GM12878 (cell line): ENCODE data around the gene STYXL1. TPM values are rescaled to one million over a fixed set of nuclear protein-coding genes. Genes with fewer than 3 reads are reported as not detected.

ENCODE experiments used
- CREM ChIP-seq: IDR thresholded peaks from 2 replicates; pipeline ENCODE4 v1.6.1; 2014; ENCODE audit warnings: antibody characterized with exemption, low read depth
- EP300 ChIP-seq, 2 experiments: fragments of 150-350 bp in 1 of 2; IDR thresholded peaks; 2 replicates each; pipeline ENCODE4 v1.6.1; 2011 to 2012; ENCODE audit warnings: low read depth in 2 of 2, low read length in 2 of 2, borderline replicate concordance in 1 of 2, improper control_type of control experiment in 1 of 2, inconsistent platforms in 1 of 2; ENCODE audit not compliant: control insufficient read depth in 1 of 2
- FOS ChIP-seq: IDR thresholded peaks from 3 replicates; pipeline ENCODE4 v1.6.1; 2011; ENCODE audit warnings: borderline replicate concordance; ENCODE audit not compliant: insufficient read length; ENCODE audit errors: extremely low read depth
- HCFC1 ChIP-seq: fragments of 150-350 bp; IDR thresholded peaks from 2 replicates; pipeline ENCODE4 v1.6.1; 2014; ENCODE audit warnings: low read length
- MEF2B ChIP-seq: fragments of 450-650 bp; IDR thresholded peaks from 2 replicates; pipeline ENCODE4 v1.6.1; 2018; ENCODE audit warnings: mild to moderate bottlenecking, moderate library complexity; ENCODE audit not compliant: partially characterized antibody, poor library complexity, severe bottlenecking
- MTA2 ChIP-seq: fragments of 450-650 bp; IDR thresholded peaks from 2 replicates; pipeline ENCODE4 v1.6.1; 2016; ENCODE audit warnings: low read depth, mild to moderate bottlenecking, moderate library complexity
- POLR2AphosphoS2 ChIP-seq: IDR thresholded peaks from 2 replicates; pipeline ENCODE4 v1.6.1; 2011; ENCODE audit warnings: low read depth, mild to moderate bottlenecking, low read length, improper control_type of control experiment, moderate library complexity
- POU2F2 ChIP-seq: IDR thresholded peaks from 3 replicates; pipeline ENCODE4 v1.6.1; 2011; ENCODE audit warnings: low read depth, mild to moderate bottlenecking, low read length, borderline replicate concordance
- RELA ChIP-seq: fragments of 450-650 bp; IDR thresholded peaks from 2 replicates; pipeline ENCODE4 v1.8.0; 2014; ENCODE audit warnings: borderline replicate concordance; ENCODE audit not compliant: partially characterized antibody
- SP1 ChIP-seq: IDR thresholded peaks from one replicate; pipeline ENCODE4 v1.6.1; 2011; ENCODE audit warnings: low read depth, low read length
- STAT1 ChIP-seq: fragments of 450-650 bp; conservative IDR thresholded peaks from 2 replicates; pipeline ENCODE4 v1.6.1; 2014; ENCODE audit warnings: antibody characterized with exemption, mild to moderate bottlenecking
- TBL1XR1 ChIP-seq: IDR thresholded peaks from 2 replicates; pipeline ENCODE4 v1.6.1; 2012; ENCODE audit warnings: low read depth, low read length, improper control_type of control experiment
- YY1 ChIP-seq: IDR thresholded peaks from 2 replicates; pipeline ENCODE4 v1.6.1; 2011; ENCODE audit warnings: low read depth, mild to moderate bottlenecking, low read length
- ZNF24 ChIP-seq: fragments of 450-650 bp; IDR thresholded peaks from 2 replicates; pipeline ENCODE4 v1.6.1; 2017; ENCODE audit warnings: antibody characterized with exemption, mild to moderate bottlenecking
- ZNF274 ChIP-seq: IDR thresholded peaks from one replicate; pipeline ENCODE4 v1.8.0; 2011; ENCODE audit not compliant: insufficient read length, insufficient read depth
- polyA plus RNA-seq, 11 experiments: library from polyadenylated mRNA; depleted of rRNA in 4 of 11; unstranded in 6 of 11; stranded (reverse) in 5 of 11; fragments of >200 nt; fragmentation: Nextera tagmentation in 4 of 11; fragmentation: Illumina TruSeq in 1 of 11; extraction: Ambion mirVana in 4 of 11; extraction: Trizol in 1 of 11; gene quantifications; 1 replicate in 1 of 11; 2 replicates in 10 of 11; pipeline versions ENCODE4 v1.2.1 to v1.2.3, GENCODE V29; 2011 to 2016; ENCODE audit warnings: inconsistent platforms in 2 of 11, missing spikeins in 2 of 11, low read depth in 1 of 11
- total RNA-seq, 4 experiments: library from RNA; depleted of rRNA in 3 of 4; stranded (reverse); fragments of >200 nt in 3 of 4; fragmentation: Illumina TruSeq in 1 of 4; extraction: Trizol in 1 of 4; gene quantifications; 2 replicates each; pipeline versions ENCODE4 v1.2.1 to v1.2.3, GENCODE V29; 2013 to 2021
- TF ChIP-seq, protein P1 (sequence below): fragments of 450-650 bp; IDR thresholded peaks from 2 replicates; pipeline ENCODE4 v1.6.1; 2017; ENCODE audit warnings: mild to moderate bottlenecking, moderate library complexity
- TF ChIP-seq, protein P2 (sequence below): fragments of 450-650 bp; IDR thresholded peaks from 2 replicates; pipeline ENCODE4 v1.6.1; 2016; ENCODE audit warnings: mild to moderate bottlenecking
- TF ChIP-seq, protein P3 (sequence below), 3 experiments: IDR thresholded peaks in 2 of 3; conservative IDR thresholded peaks in 1 of 3; 2 replicates each; pipeline ENCODE4 v1.5.1; 2011; ENCODE audit warnings: low read depth in 3 of 3, low read length in 3 of 3, mild to moderate bottlenecking in 3 of 3, control low read depth in 2 of 3, moderate library complexity in 2 of 3, inconsistent platforms in 1 of 3, mixed read lengths in 1 of 3; ENCODE audit not compliant: control insufficient read depth in 2 of 3, insufficient read depth in 1 of 3; ENCODE audit errors: extremely low read depth in 1 of 3
- TF ChIP-seq, protein P4 (sequence below): fragments of 450-650 bp; formaldehyde crosslinking; IDR thresholded peaks from 2 replicates; pipeline ENCODE4 v1.5.0; 2022; ENCODE audit warnings: mild to moderate bottlenecking, missing genetic modification characterization

Gene STYXL1
- total and polyA plus RNA-seq, 10 of the 15 experiments (the other 5 are each of a cell fraction or from before 2014, with no cell fraction given): 18.4 to 65.9 (median 40.7) TPM

DNA sequence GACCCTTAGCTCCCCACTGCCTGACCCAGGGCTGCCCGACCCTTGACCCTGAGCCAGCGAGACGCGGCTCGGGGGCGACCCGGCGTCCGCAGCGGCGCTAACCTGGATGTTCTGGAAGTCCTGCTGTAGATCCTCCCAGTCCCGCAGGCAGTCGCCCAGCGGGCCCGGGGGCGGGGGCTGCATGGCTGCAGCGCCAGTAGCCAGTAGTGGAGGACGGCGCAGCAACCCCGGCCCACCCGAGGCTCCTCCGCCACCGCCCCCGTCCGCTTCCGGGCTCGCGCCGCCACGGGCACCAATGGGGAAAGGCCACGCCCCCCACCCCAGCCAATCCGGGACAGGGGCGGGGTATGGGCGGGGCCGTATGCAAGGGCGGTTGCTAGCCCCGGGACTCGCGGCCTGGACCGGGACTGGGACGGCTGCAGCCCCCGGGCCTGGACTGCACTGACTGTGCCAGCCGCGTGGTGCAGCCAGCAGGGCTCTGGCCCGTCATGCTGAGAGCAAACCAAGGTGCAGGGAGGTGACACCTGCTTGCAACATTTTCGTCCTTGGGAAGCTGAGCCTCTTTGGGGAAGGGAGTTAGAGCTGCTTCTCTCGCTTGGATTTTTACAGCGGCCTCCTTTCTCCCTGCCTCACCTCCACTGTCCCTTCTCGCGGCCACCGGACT is 53.3 kb downstream of the STYXL1 start, which contains the start of gene TMEM120A (continued):
- TF ChIP-seq, protein P1, sequence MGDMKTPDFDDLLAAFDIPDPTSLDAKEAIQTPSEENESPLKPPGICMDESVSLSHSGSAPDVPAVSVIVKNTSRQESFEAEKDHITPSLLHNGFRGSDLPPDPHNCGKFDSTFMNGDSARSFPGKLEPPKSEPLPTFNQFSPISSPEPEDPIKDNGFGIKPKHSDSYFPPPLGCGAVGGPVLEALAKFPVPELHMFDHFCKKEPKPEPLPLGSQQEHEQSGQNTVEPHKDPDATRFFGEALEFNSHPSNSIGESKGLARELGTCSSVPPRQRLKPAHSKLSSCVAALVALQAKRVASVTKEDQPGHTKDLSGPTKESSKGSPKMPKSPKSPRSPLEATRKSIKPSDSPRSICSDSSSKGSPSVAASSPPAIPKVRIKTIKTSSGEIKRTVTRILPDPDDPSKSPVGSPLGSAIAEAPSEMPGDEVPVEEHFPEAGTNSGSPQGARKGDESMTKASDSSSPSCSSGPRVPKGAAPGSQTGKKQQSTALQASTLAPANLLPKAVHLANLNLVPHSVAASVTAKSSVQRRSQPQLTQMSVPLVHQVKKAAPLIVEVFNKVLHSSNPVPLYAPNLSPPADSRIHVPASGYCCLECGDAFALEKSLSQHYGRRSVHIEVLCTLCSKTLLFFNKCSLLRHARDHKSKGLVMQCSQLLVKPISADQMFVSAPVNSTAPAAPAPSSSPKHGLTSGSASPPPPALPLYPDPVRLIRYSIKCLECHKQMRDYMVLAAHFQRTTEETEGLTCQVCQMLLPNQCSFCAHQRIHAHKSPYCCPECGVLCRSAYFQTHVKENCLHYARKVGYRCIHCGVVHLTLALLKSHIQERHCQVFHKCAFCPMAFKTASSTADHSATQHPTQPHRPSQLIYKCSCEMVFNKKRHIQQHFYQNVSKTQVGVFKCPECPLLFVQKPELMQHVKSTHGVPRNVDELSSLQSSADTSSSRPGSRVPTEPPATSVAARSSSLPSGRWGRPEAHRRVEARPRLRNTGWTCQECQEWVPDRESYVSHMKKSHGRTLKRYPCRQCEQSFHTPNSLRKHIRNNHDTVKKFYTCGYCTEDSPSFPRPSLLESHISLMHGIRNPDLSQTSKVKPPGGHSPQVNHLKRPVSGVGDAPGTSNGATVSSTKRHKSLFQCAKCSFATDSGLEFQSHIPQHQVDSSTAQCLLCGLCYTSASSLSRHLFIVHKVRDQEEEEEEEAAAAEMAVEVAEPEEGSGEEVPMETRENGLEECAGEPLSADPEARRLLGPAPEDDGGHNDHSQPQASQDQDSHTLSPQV: no peak
- TF ChIP-seq TBL1XR1: no peak
- peak; percentile 65; the same call in 1 of the 2 replicates for TF ChIP-seq POLR2AphosphoS2
- TF ChIP-seq HCFC1: no peak; the same call in 1 of the 2 replicates
- TF ChIP-seq CREM: 0 out of 2 replicates have a peak, but pooled peaks have one; percentile 7
- no peak for TF ChIP-seq ZNF24
- no peak for TF ChIP-seq MTA2
- no peak for TF ChIP-seq RELA
- TF ChIP-seq POU2F2: peak; percentile 74; the same call in 2 of the 3 replicates
- TF ChIP-seq, protein P2, sequence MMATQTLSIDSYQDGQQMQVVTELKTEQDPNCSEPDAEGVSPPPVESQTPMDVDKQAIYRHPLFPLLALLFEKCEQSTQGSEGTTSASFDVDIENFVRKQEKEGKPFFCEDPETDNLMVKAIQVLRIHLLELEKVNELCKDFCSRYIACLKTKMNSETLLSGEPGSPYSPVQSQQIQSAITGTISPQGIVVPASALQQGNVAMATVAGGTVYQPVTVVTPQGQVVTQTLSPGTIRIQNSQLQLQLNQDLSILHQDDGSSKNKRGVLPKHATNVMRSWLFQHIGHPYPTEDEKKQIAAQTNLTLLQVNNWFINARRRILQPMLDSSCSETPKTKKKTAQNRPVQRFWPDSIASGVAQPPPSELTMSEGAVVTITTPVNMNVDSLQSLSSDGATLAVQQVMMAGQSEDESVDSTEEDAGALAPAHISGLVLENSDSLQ: 0 out of 2 replicates have a peak, but pooled peaks have one; percentile 7
- TF ChIP-seq MEF2B: no peak
- TF ChIP-seq, protein P3, sequence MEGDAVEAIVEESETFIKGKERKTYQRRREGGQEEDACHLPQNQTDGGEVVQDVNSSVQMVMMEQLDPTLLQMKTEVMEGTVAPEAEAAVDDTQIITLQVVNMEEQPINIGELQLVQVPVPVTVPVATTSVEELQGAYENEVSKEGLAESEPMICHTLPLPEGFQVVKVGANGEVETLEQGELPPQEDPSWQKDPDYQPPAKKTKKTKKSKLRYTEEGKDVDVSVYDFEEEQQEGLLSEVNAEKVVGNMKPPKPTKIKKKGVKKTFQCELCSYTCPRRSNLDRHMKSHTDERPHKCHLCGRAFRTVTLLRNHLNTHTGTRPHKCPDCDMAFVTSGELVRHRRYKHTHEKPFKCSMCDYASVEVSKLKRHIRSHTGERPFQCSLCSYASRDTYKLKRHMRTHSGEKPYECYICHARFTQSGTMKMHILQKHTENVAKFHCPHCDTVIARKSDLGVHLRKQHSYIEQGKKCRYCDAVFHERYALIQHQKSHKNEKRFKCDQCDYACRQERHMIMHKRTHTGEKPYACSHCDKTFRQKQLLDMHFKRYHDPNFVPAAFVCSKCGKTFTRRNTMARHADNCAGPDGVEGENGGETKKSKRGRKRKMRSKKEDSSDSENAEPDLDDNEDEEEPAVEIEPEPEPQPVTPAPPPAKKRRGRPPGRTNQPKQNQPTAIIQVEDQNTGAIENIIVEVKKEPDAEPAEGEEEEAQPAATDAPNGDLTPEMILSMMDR (IDR thresholded peaks at IDR 0.05 in 2 of 3, conservative IDR thresholded peaks at IDR 0.05 in 1 of 3; ENCODE audit: control insufficient read depth in 2 of 3, extremely low read depth in 1 of 3, insufficient read depth in 1 of 3, low read depth in 3 of 3, low read length in 3 of 3): 0 out of 6 replicates have a peak, but pooled peaks of 1 of the 3 experiments have one; percentile 3
- TF ChIP-seq YY1: peak; percentile 20; the same call in 1 of the 2 replicates
- TF ChIP-seq EP300 (IDR thresholded peaks at IDR 0.05; ENCODE audit: borderline replicate concordance in 1 of 2, control insufficient read depth in 1 of 2, low read depth in 2 of 2, low read length in 2 of 2): no peak
- TF ChIP-seq FOS: peak; percentile 41
- peak; percentile 94 for TF ChIP-seq SP1
- TF ChIP-seq, protein P4, sequence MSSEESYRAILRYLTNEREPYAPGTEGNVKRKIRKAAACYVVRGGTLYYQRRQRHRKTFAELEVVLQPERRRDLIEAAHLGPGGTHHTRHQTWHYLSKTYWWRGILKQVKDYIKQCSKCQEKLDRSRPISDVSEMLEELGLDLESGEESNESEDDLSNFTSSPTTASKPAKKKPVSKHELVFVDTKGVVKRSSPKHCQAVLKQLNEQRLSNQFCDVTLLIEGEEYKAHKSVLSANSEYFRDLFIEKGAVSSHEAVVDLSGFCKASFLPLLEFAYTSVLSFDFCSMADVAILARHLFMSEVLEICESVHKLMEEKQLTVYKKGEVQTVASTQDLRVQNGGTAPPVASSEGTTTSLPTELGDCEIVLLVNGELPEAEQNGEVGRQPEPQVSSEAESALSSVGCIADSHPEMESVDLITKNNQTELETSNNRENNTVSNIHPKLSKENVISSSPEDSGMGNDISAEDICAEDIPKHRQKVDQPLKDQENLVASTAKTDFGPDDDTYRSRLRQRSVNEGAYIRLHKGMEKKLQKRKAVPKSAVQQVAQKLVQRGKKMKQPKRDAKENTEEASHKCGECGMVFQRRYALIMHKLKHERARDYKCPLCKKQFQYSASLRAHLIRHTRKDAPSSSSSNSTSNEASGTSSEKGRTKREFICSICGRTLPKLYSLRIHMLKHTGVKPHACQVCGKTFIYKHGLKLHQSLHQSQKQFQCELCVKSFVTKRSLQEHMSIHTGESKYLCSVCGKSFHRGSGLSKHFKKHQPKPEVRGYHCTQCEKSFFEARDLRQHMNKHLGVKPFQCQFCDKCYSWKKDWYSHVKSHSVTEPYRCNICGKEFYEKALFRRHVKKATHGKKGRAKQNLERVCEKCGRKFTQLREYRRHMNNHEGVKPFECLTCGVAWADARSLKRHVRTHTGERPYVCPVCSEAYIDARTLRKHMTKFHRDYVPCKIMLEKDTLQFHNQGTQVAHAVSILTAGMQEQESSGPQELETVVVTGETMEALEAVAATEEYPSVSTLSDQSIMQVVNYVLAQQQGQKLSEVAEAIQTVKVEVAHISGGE: no peak
- no peak for TF ChIP-seq STAT1
- no peak for TF ChIP-seq ZNF274
